NB4 (cell line): ENCODE measurements around the gene CNGB1.

Source experiments
- DNase-seq: peaks from one replicate; pipeline ENCODE4 v3.0.0; 2010; ENCODE audit warnings: low read depth
- H3K4me3 ChIP-seq: one replicate; pipeline ENCODE4 v1.5.1; 2011; ENCODE audit warnings: mild to moderate bottlenecking, low read depth, low read length, moderate library complexity
- CTCF ChIP-seq: IDR thresholded peaks from one replicate; pipeline ENCODE4 v1.5.1; 2012; ENCODE audit warnings: low read depth, low read length
- MAX ChIP-seq: IDR thresholded peaks from 2 replicates; pipeline ENCODE4 v1.6.1; 2011; ENCODE audit warnings: low read depth, low read length
- MYC ChIP-seq: IDR thresholded peaks from 2 replicates; pipeline ENCODE4 v1.6.1; 2011; ENCODE audit warnings: low read depth, low read length
- POLR2A ChIP-seq: IDR thresholded peaks from 2 replicates; pipeline ENCODE4 v1.6.1; 2011; ENCODE audit warnings: mild to moderate bottlenecking; ENCODE audit not compliant: insufficient read length; ENCODE audit errors: extremely low read depth

The CNGB1 gene

GRCh38 chr16:57916735-57917438 is 54.0 kb downstream of the CNGB1 start:
- DNase-seq = no peak
- no peak overlapping the region for H3K4me3 ChIP-seq
- TF ChIP-seq CTCF (no peak), MYC (no peak)

GRCh38 chr16:57915811-57916488 is 55.0 kb downstream of the CNGB1 start:
- DNase-seq = peak; percentile 78
- H3K4me3 ChIP-seq = no peak overlapping the region
- TF ChIP-seq MAX (no peak), POLR2A (no peak), MYC (no peak), CTCF (no peak)

GRCh38 chr16:57915267-57915666 is 55.7 kb downstream of the CNGB1 start:
- no peak for TF ChIP-seq MYC
- no peak for DNase-seq
- no peak overlapping the region for H3K4me3 ChIP-seq

- no peak for DNase-seq
- TF ChIP-seq MAX (no peak), CTCF (no peak), POLR2A (no peak), MYC (no peak)
- H3K4me3 ChIP-seq = no peak overlapping the region
These were observed 56.4 kb downstream of the CNGB1 start for GRCh38 chr16:57914244-57915173.

GRCh38 chr16:57912529-57913260 is 58.2 kb downstream of the CNGB1 start:
- DNase-seq = no peak
- H3K4me3 ChIP-seq = no peak overlapping the region
- no peak for TF ChIP-seq CTCF
- TF ChIP-seq MYC = no peak
- TF ChIP-seq POLR2A = no peak
- no peak for TF ChIP-seq MAX
